Tibial nerve (tissue), 4 donors: Measurements from ENCODE around the gene UBL5. TPM values are rescaled to one million over a fixed set of nuclear protein-coding genes. Genes with fewer than 3 reads are reported as not detected.

Source experiments
- DNase-seq, 2 donors: peaks; one replicate each; pipeline ENCODE4 v3.0.0-alpha.2; 2019; ENCODE audit warnings: low spot score in 2 of 2
- H3K27ac ChIP-seq, 4 donors: fragments of 200-600 bp; sonication (generic) in 3 of 4; one replicate each; pipeline ENCODE4 v1.5.1; 2017 to 2019; ENCODE audit warnings: mild to moderate bottlenecking in 1 of 4
- H3K27me3 ChIP-seq, 2 donors: fragments of 200-600 bp; sonication (generic) in 1 of 2; one replicate each; pipeline versions ENCODE4 v1.5.1 to v1.6.0; 2017 to 2019
- H3K36me3 ChIP-seq, 3 donors: fragments of 200-600 bp; sonication (generic); one replicate each; pipeline ENCODE4 v1.5.1; 2018 to 2019
- H3K4me1 ChIP-seq, 4 donors: fragments of 200-600 bp; sonication (generic) in 3 of 4; one replicate each; pipeline ENCODE4 v1.5.1; 2017 to 2019
- H3K4me3 ChIP-seq, 4 donors: fragments of 200-600 bp; sonication (generic) in 3 of 4; one replicate each; pipeline ENCODE4 v1.5.1; 2017 to 2019; ENCODE audit warnings: mild to moderate bottlenecking in 1 of 4, moderate library complexity in 1 of 4
- H3K9me3 ChIP-seq, 4 donors: fragments of 200-600 bp; sonication (generic) in 3 of 4; one replicate each; pipeline ENCODE4 v1.5.1; 2017 to 2019
- EP300 ChIP-seq, 2 donors: sonication (generic); formaldehyde crosslinking; IDR thresholded peaks; one replicate each; pipeline ENCODE4 v1.6.1; 2017; ENCODE audit warnings: antibody characterized with exemption in 2 of 2, mild to moderate bottlenecking in 1 of 2
- POLR2A ChIP-seq, 2 donors: fragments of 450-650 bp; IDR thresholded peaks; one replicate each; pipeline ENCODE4 v1.6.1; 2017; ENCODE audit warnings: antibody characterized with exemption in 2 of 2, mild to moderate bottlenecking in 2 of 2, moderate library complexity in 2 of 2
- WGBS, 2 donors: methylation state at CpG; one replicate each; pipeline ENCODE4 v1.1.5; 2018; 5-methylcytosine and 5-hydroxymethylcytosine counted together
- total RNA-seq, 4 donors: library from RNA; depleted of rRNA; stranded (reverse); fragments of >200 nt; gene quantifications; one replicate each; pipeline ENCODE4 v1.1.0, GENCODE V29; 2016
- TF ChIP-seq, protein P1 (sequence below), 5 experiments: fragments of 200-600 bp in 3 of 5; fragments of 450-650 bp in 2 of 5; sonication (generic) in 3 of 5; IDR thresholded peaks; one replicate each; pipeline ENCODE4 v1.5.1; 2016 to 2019; ENCODE audit warnings: antibody characterized with exemption in 5 of 5, mild to moderate bottlenecking in 3 of 5, moderate library complexity in 2 of 5

UBL5 gene
- total RNA-seq, 4 donors from 2014 or later = 349 to 599 (median 515) TPM

DNA sequence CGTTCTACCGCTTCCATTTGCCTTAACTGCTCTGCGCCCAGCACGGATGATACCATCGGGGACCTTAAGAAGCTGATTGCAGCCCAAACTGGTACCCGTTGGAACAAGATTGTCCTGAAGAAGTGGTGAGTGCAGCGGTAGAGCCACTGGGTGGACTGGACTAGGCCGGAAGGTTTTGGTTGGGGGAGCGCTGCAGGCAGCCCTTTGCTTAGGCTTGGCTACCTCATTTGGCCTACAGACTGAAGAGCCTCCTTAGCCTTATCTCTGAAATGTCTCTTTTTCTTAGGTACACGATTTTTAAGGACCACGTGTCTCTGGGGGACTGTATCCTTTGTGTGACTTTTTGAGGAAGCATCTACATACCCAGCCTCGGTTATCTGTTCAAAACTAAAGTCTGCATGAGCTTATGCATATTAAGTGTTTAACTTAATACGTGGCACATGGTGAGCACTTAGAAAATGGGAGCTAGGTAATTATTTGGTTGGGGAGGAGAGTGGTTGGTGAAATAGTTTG, 889 bp downstream of the UBL5 start:
- H3K36me3 ChIP-seq = peaks cover 0 to 28% (median 0%) of the 10 kb centered on the region in 3 donors
- peak overlapping the region; percentile 68 to 95 (median 79) for H3K4me3 ChIP-seq
- no peaks in the 10 kb centered on the region for H3K9me3 ChIP-seq
- WGBS, 2 donors = 31 to 36% methylated on average over 12 of the region's 13 CpGs
- H3K4me1 ChIP-seq = peaks cover 0 to 32% (median 23%) of the 10 kb centered on the region in 4 donors
- H3K27me3 ChIP-seq = no peaks in the 10 kb centered on the region
- peak overlapping the region in 1 of 4 donors; percentile 86 for H3K27ac ChIP-seq
- no peak for DNase-seq
- TF ChIP-seq, protein P1, sequence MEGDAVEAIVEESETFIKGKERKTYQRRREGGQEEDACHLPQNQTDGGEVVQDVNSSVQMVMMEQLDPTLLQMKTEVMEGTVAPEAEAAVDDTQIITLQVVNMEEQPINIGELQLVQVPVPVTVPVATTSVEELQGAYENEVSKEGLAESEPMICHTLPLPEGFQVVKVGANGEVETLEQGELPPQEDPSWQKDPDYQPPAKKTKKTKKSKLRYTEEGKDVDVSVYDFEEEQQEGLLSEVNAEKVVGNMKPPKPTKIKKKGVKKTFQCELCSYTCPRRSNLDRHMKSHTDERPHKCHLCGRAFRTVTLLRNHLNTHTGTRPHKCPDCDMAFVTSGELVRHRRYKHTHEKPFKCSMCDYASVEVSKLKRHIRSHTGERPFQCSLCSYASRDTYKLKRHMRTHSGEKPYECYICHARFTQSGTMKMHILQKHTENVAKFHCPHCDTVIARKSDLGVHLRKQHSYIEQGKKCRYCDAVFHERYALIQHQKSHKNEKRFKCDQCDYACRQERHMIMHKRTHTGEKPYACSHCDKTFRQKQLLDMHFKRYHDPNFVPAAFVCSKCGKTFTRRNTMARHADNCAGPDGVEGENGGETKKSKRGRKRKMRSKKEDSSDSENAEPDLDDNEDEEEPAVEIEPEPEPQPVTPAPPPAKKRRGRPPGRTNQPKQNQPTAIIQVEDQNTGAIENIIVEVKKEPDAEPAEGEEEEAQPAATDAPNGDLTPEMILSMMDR (IDR thresholded peaks at IDR 0.05) = no peak
- TF ChIP-seq POLR2A (IDR thresholded peaks at IDR 0.05) (no peak), EP300 (IDR thresholded peaks at IDR 0.05) (no peak)

DNA sequence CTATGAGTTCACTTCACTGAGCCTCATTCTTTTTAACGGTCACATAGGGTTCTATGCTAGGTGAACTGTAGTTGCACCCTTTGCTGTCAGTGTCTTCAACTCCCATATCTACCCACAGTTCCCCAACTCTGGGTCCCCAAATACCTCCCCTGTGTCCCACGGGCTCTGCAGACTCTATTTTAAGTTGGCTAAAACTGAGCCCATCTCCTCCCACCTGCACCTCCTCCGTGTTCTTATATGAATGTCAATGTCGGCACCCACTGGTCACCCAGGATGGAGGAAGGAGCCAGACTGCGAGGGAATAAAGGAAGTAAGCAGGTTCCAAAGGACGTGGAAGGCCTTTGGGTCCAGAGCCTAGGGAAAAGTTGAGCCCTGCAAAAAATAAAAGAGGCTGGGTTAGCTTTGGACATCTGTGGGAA, 6.6 kb downstream of the UBL5 start:
- no peak for DNase-seq
- peak overlapping the region in 2 of 4 donors; percentile 76 to 80 for H3K4me3 ChIP-seq
- peak overlapping the region; percentile 46 to 85 (median 70) for H3K27ac ChIP-seq

DNA sequence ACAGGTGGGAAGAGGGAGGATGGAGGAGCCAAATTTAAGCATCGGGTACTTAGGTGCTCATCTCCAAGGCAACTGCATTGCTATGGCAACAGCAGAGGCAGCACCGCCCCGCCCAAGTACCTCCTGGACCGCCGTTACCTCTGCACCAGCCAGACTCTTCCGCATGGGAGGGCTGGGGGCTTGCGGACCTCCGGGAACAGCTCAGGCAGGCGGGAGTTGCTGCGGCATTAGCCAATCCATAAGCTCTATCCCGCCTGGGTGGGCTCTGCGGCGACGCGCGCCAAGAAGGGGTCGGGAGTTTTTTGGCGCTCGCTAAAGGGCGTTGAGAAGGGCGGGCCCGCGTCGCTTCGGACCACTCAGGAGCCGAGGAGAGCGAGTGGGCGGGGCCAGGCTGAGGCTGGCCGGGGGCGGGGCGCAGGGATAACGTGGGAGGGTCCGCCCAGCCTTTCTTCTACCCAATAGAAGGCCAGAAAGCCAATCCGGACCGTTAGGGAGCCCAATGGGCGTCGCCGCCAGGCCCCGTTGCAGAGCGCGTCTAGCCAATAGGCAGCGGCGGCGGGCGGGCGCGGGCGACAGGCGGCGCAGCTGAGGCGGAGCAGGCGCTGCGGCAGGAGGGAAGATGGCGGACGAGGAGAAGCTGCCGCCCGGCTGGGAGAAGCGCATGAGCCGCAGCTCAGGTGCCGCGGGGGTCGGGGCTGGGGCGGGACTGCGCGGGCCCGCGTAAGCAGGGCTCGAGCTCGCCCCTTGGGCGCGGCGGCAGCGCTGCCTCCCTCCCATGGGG, 7.2 kb downstream of the UBL5 start, which contains the start of gene PIN1:
TSS of gene PIN1 (plus strand) at position 593 of the 781 bp plus-strand sequence. CDS start at position 620, 27 bp downstream.
- no peaks in the 10 kb centered on the region for H3K9me3 ChIP-seq

More for the DNA sequence above, 6.6 kb downstream of the UBL5 start:
- H3K9me3 ChIP-seq = no peaks in the 10 kb centered on the region
- WGBS, 2 donors = 46 to 60% methylated on average over 6 of the region's 6 CpGs
- peaks cover 0 to 44% (median 0%) of the 10 kb centered on the region in 3 donors for H3K36me3 ChIP-seq
- peaks cover 0 to 38% (median 13%) of the 10 kb centered on the region in 4 donors for H3K4me1 ChIP-seq
- TF ChIP-seq POLR2A (IDR thresholded peaks at IDR 0.05) = no peak
- no peaks in the 10 kb centered on the region for H3K27me3 ChIP-seq

DNA sequence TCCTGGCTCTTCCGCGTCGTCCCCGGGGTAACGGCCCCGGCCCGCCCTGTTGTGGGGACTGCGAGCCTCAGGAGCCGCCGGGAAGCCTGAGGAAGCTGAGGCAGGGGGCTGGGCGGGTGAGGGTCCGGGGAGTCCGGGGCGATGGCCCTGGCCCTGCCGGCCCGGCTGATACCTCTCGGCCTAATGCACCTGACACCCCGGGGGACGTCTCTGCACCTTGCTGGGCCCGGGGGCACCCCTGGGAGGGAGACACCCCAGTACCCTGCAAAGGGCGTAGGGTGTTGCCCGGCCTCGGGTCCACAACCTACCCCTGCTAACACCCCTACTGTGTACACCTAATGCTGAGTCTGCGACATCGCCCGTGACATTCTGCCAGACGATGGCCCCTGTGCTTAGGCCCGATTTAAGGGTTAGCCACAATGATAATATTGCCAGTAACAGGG, 7.8 kb downstream of the UBL5 start:
- peak overlapping the region in 3 of 4 donors; percentile 76 to 85 (median 76) for H3K27ac ChIP-seq
- H3K4me3 ChIP-seq = peak overlapping the region; percentile 76 to 93 (median 86)
- no peaks in the 10 kb centered on the region for H3K9me3 ChIP-seq
- no peak for DNase-seq
- H3K36me3 ChIP-seq = peaks cover 0 to 46% (median 0%) of the 10 kb centered on the region in 3 donors
- TF ChIP-seq EP300 (IDR thresholded peaks at IDR 0.05) = no peak
- TF ChIP-seq POLR2A (IDR thresholded peaks at IDR 0.05) = no peak
- TF ChIP-seq, protein P1 (IDR thresholded peaks at IDR 0.05) = no peak
- no peaks in the 10 kb centered on the region for H3K27me3 ChIP-seq
- H3K4me1 ChIP-seq = peaks cover 0 to 35% (median 13%) of the 10 kb centered on the region in 4 donors
- 3 to 8% methylated on average over 8 to 28 of the region's 28 CpGs for WGBS, 2 donors

More for the DNA sequence above, 7.2 kb downstream of the UBL5 start, which contains the start of gene PIN1:
- peak; percentile 99 for DNase-seq
- peak; percentile 30 to 35 for TF ChIP-seq EP300 (IDR thresholded peaks at IDR 0.05)
- no peak for TF ChIP-seq POLR2A (IDR thresholded peaks at IDR 0.05)
- TF ChIP-seq, protein P1 (IDR thresholded peaks at IDR 0.05) = peak; percentile 67 to 92 (median 72)
- Histone ChIP-seq H3K4me3 (peak within 1 kb of the TSS; percentile 76 to 93 (median 86)), H3K27me3 (no peaks in the 10 kb centered on the region), H3K4me1 (peaks cover 0 to 35% (median 13%) of the 10 kb centered on the region in 4 donors), H3K36me3 (peaks cover 0 to 46% (median 0%) of the 10 kb centered on the region in 3 donors), H3K27ac (peak within 1 kb of the TSS; percentile 46 to 85 (median 76))
- 0 to 1% methylated on average over 28 to 47 of the region's 73 CpGs for WGBS, 2 donors

DNA sequence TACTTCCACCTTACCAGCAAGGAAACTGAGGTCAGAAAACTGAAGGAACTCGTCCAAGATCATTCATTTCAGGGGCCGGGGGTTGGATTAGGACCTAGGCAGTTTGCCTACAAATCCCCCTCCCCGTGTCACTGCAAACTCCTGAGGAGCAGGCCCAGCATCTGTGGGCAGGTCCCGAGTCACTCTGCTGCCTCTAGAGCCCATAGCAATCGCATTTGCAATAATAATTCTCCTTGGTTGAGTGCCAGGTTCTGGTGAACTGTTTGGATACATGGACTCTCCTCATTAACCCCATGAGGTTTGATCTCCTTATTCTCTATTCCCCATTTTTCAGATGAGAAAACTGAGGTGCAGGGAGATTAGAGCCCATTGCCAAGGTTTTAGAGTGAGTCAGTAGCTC, 8.3 kb downstream of the UBL5 start:
- no peaks in the 10 kb centered on the region for H3K27me3 ChIP-seq
- H3K4me3 ChIP-seq = peak overlapping the region; percentile 76 to 93 (median 86)
- H3K9me3 ChIP-seq = no peaks in the 10 kb centered on the region
- WGBS, 2 donors = 5 to 6% methylated on average over 5 of the region's 5 CpGs
- H3K4me1 ChIP-seq = peaks cover 0 to 35% (median 13%) of the 10 kb centered on the region in 4 donors
- no peak for DNase-seq
- H3K27ac ChIP-seq = peak overlapping the region in 1 of 4 donors; percentile 85
- peaks cover 0 to 46% (median 3%) of the 10 kb centered on the region in 3 donors for H3K36me3 ChIP-seq
- no peak for TF ChIP-seq EP300 (IDR thresholded peaks at IDR 0.05)
- TF ChIP-seq POLR2A (IDR thresholded peaks at IDR 0.05) = no peak
- TF ChIP-seq, protein P1 (IDR thresholded peaks at IDR 0.05) = no peak
